ENCODE data around the gene DDX10.

Gene DDX10

DNA sequence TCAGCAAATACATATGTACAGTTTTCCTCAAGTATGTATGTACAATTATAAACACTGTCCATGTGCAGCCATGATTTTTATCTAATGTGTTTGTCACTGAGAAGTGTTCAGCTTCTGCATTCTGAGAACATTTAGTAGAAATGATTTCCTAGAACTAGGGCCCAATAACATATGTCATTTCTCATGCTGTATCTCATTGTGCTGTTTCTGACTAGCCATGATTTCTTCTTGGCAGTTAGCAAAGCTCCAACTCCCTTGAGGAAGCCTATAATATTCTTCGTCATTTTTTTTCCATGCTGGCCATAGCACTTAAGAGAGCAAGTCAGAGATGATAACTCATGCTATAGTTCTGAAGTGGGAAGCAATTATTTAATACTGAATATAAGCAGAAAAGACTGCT is 187.8 kb downstream of the DDX10 start:
- H3K27ac ChIP-seq = no peak overlapping the region
- no peak for TF ChIP-seq ZFX (IDR thresholded peaks at IDR 0.05; ENCODE audit: borderline replicate concordance)
- TF ChIP-seq, protein P1, sequence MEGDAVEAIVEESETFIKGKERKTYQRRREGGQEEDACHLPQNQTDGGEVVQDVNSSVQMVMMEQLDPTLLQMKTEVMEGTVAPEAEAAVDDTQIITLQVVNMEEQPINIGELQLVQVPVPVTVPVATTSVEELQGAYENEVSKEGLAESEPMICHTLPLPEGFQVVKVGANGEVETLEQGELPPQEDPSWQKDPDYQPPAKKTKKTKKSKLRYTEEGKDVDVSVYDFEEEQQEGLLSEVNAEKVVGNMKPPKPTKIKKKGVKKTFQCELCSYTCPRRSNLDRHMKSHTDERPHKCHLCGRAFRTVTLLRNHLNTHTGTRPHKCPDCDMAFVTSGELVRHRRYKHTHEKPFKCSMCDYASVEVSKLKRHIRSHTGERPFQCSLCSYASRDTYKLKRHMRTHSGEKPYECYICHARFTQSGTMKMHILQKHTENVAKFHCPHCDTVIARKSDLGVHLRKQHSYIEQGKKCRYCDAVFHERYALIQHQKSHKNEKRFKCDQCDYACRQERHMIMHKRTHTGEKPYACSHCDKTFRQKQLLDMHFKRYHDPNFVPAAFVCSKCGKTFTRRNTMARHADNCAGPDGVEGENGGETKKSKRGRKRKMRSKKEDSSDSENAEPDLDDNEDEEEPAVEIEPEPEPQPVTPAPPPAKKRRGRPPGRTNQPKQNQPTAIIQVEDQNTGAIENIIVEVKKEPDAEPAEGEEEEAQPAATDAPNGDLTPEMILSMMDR (IDR thresholded peaks at IDR 0.05) = no peak

DNA sequence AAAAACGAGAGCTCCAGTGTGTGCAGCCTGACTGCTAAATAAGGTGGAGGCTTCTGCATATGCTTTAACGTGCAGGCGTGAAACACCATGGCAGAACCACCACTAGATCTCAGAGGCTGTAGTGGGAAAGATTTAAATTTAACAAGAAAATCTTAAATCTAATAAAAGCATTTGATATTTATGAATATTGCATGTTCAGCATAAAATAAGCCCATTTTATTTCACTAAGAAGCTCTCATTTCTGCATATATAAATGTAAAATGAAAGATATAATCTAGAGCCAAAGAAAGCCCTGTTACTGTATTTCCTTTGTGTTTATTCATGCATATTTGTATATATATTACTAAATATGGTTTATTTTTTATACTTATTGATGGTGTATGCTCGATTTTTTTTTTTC is 188.3 kb downstream of the DDX10 start:
- TF ChIP-seq, protein P1 (IDR thresholded peaks at IDR 0.05) = no peak
- no peak for TF ChIP-seq ZFX (IDR thresholded peaks at IDR 0.05; ENCODE audit: borderline replicate concordance)

DNA sequence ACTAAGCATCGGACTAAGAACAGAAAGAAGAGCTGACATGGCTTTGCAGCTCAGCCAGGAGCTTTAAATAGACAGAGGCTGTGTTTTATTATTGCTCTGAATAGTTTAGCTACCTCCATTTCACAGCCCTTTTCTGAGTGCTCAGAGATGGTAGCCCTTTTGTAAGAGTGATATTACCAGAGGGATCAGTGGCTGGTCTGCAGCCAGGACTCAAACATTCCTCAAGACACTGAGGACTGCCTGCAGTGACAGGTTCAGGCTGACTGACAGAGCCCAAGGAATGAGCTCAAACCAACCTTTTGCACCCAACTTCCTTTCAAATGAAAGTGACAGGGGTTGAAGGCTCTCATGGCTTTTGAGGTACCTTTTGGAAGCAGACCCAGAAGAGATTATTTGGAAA is 189.0 kb downstream of the DDX10 start:
- H3K27ac ChIP-seq = no peak overlapping the region
- TF ChIP-seq, protein P1 (IDR thresholded peaks at IDR 0.05) = no peak
- TF ChIP-seq ZFX (IDR thresholded peaks at IDR 0.05; ENCODE audit: borderline replicate concordance) = no peak

More for the DNA sequence above, 188.3 kb downstream of the DDX10 start:
- no peak overlapping the region for H3K27ac ChIP-seq

DNA sequence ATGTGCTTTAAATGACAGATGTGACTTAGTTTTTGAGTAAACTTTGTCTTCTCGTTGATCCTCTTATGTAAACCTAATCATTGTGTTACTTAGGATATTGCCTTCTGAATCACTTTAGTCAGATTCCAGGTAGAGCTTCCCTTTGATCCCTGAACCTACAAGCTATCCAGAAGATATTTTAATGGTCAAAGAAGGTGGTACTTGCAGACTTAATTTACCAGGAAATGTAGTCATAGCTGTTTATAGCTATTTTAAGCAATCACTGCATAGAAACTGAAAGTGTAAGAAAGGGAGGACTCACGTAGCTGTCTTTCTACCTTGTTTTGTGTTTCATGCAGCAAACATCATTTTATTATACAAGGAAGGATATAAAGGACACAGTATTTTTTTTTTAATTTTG is 189.5 kb downstream of the DDX10 start:
- no peak for TF ChIP-seq ZFX (IDR thresholded peaks at IDR 0.05; ENCODE audit: borderline replicate concordance)
- TF ChIP-seq, protein P1 (IDR thresholded peaks at IDR 0.05) = no peak
- H3K27ac ChIP-seq = no peak overlapping the region

DNA sequence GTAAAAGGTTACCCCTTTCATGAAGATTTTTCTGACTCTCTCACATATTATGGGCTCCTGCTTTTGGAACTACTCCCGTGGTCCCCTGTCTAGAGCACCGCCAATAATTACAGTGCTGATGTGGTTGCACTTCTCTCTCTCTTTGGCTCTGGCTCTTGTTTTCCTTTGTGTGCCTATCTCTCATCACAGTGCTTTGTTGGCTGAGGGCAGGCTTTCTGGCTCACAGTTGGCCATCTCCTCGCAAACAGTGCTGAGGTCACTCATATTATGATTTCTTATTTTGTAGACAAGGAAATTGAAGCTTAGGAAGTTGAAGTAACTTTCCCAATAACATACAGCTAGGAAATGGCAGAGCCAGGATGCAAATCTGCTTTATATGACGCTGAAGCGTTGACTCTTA is 192.5 kb downstream of the DDX10 start:
- H3K27ac ChIP-seq = no peak overlapping the region
- TF ChIP-seq ZFX (IDR thresholded peaks at IDR 0.05; ENCODE audit: borderline replicate concordance) = no peak
- TF ChIP-seq, protein P1 (IDR thresholded peaks at IDR 0.05) = no peak

DNA sequence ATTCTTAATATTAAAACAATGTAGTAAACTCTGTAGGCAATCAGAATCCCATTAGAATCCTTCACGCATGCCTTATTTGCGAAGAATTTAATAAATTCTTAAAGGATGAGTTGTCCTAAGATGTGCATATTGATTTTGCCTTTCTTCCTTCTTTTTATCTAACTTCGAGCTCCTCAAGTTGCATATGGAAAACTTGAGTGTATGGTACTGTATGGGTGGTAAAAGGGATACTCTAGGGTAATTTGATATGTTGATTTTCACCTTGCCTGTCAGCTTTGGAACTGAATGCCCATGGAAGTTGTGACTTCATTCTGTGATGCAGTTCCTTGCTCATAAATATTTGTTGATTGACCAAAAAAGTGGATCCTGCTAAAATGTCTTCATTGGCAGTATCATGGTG is 193.8 kb downstream of the DDX10 start:
- TF ChIP-seq, protein P1 (IDR thresholded peaks at IDR 0.05) = no peak
- no peak overlapping the region for H3K27ac ChIP-seq

DNA sequence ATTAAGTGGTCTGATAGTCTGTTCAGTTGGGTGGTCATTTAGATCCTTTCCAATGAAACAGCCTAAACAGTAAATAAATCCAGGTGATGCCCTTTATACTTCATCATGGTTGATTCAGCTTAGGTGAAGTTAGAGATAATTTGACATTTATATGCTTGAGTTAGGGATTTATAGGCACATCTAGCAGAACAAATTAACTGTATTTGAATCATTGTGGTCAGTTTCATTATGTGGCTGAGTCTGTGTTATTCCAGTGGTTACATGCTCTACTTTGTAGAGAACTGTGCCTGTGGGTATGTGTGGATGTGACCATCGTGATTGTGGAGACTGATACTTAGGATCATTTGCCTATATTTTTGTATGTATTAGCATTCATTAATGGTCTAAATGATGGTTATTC is 194.6 kb downstream of the DDX10 start:
- TF ChIP-seq, protein P1 (IDR thresholded peaks at IDR 0.05) = no peak
- TF ChIP-seq ZFX (IDR thresholded peaks at IDR 0.05; ENCODE audit: borderline replicate concordance) = no peak
- H3K27ac ChIP-seq = no peak overlapping the region
